ENCODE measurements around the gene C10orf67. TPM values are rescaled to one million over a fixed set of nuclear protein-coding genes. Genes with fewer than 3 reads are reported as not detected.
"Not testable (repeated sequence)": the region's sequence is repeated elsewhere in the genome, so short reads cannot be mapped to it uniquely, and the experiment has no call there.

Gene C10orf67
- total and polyA plus RNA-seq, 5 donors from 2014 or later, result 0.31 to 0.74 (median 0.48) TPM; not detected in 1

GRCh38 chr10:23258516-23258915 lies 86.1 kb downstream of the C10orf67 start:
- no peaks in the 10 kb centered on the region for H3K9me3 ChIP-seq (ENCODE audit: control insufficient read depth in 2 of 2, low read length in 2 of 2)
- Mint-ChIP-seq H3K9me3 (peaks cover 0 to 6% (median 0%) of the 10 kb centered on the region in 7 donors), H3K36me3 (no peaks in the 10 kb centered on the region), H3K4me1 (no peaks in the 10 kb centered on the region), H3K4me3 (no peak overlapping the region), H3K27ac (no peak overlapping the region), H3K27me3 (peaks cover 4% of the 10 kb centered on the region)
- no peak overlapping the region for H3K4me3 ChIP-seq (ENCODE audit: low read depth, low read length)
- ATAC-seq (ENCODE audit: low read depth in 2 of 2) (no peak), DNase-seq (no peak)
- no peaks in the 10 kb centered on the region for H3K4me1 ChIP-seq (ENCODE audit: control insufficient read depth, insufficient read depth, low read length, poor library complexity, severe bottlenecking)
- no peak overlapping the region for H3K27ac ChIP-seq (ENCODE audit: insufficient read depth, low read length, poor library complexity, severe bottlenecking)
- no peaks in the 10 kb centered on the region for H3K36me3 ChIP-seq (ENCODE audit: control insufficient read depth, insufficient read depth, low read length)
- peaks cover 2% of the 10 kb centered on the region for H3K27me3 ChIP-seq (ENCODE audit: control insufficient read depth, insufficient read depth, low read length)

DNA sequence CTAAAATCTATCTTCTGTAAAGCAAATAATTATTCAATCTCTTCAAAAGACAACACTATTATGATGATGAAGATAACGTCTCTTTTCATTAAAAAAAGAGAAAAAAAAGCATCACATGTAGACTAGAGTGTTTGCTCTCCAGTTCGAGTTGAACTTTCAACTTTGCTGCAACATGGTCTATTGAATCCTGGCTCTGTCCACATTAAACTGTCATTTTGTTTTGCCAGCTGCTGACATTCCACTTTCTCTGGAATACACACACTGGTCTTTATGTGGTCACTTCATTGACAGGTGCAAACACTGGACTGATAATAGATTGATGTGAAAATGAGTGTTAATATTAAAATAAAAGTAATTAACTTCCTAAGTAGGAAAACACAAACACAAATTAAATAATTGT lies 90.8 kb downstream of the C10orf67 start:
- ATAC-seq (ENCODE audit: low read depth in 2 of 2), result no peak
- Mint-ChIP-seq H3K27ac (no peak overlapping the region), H3K4me1 (no peaks in the 10 kb centered on the region), H3K4me3 (no peak overlapping the region), H3K27me3 (peaks cover 4% of the 10 kb centered on the region), H3K36me3 (no peaks in the 10 kb centered on the region), H3K9me3 (peaks cover 0 to 5% (median 2%) of the 10 kb centered on the region in 7 donors)
- Histone ChIP-seq H3K4me3 (ENCODE audit: low read depth, low read length) (no peak overlapping the region), H3K4me1 (ENCODE audit: control insufficient read depth, insufficient read depth, low read length, poor library complexity, severe bottlenecking) (no peaks in the 10 kb centered on the region), H3K36me3 (ENCODE audit: control insufficient read depth, insufficient read depth, low read length) (no peaks in the 10 kb centered on the region), H3K27ac (ENCODE audit: insufficient read depth, low read length, poor library complexity, severe bottlenecking) (no peak overlapping the region), H3K27me3 (ENCODE audit: control insufficient read depth, insufficient read depth, low read length) (peaks cover 2% of the 10 kb centered on the region), H3K9me3 (ENCODE audit: control insufficient read depth in 2 of 2, low read length in 2 of 2) (peaks cover 0 to 2% of the 10 kb centered on the region in 2 experiments)
- no peak for DNase-seq

DNA sequence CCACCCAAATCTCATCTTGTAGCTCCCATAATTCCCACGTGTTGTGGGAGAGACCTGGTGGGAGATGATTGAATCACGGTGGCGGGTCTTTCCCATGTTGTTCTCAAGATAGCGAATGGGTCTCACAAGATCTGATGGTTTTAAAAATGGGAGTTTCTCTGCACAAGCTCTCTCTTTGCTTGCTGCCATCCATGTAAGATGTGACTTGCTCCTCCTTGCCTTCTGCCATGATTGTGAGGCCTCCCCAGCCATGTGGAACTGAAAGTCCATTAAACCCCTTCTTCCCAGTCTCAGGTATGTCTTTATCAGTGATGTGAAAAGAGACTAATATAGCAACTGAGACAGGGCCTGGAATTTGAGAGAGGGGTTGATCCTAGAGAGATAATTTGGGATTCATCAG lies 91.7 kb downstream of the C10orf67 start:
- not testable (repeated sequence) for H3K27me3 Mint-ChIP-seq; H3K27me3 ChIP-seq (ENCODE audit: control insufficient read depth, insufficient read depth, low read length); H3K9me3 Mint-ChIP-seq; DNase-seq; ATAC-seq (ENCODE audit: low read depth in 2 of 2); H3K36me3 Mint-ChIP-seq; H3K4me3 ChIP-seq (ENCODE audit: low read depth, low read length); H3K4me3 Mint-ChIP-seq; H3K4me1 ChIP-seq (ENCODE audit: control insufficient read depth, insufficient read depth, low read length, poor library complexity, severe bottlenecking); H3K9me3 ChIP-seq (ENCODE audit: control insufficient read depth in 2 of 2, low read length in 2 of 2); H3K36me3 ChIP-seq (ENCODE audit: control insufficient read depth, insufficient read depth, low read length); H3K27ac Mint-ChIP-seq; H3K27ac ChIP-seq (ENCODE audit: insufficient read depth, low read length, poor library complexity, severe bottlenecking); H3K4me1 Mint-ChIP-seq

GRCh38 chr10:23241779-23242178 lies 102.8 kb downstream of the C10orf67 start:
- H3K4me3 ChIP-seq (ENCODE audit: low read depth, low read length); H3K27ac ChIP-seq (ENCODE audit: insufficient read depth, low read length, poor library complexity, severe bottlenecking); DNase-seq; H3K4me1 ChIP-seq (ENCODE audit: control insufficient read depth, insufficient read depth, low read length, poor library complexity, severe bottlenecking); H3K9me3 Mint-ChIP-seq; H3K27ac Mint-ChIP-seq; H3K27me3 Mint-ChIP-seq; H3K4me3 Mint-ChIP-seq; ATAC-seq (ENCODE audit: low read depth in 2 of 2); H3K36me3 Mint-ChIP-seq; H3K9me3 ChIP-seq (ENCODE audit: control insufficient read depth in 2 of 2, low read length in 2 of 2); H3K27me3 ChIP-seq (ENCODE audit: control insufficient read depth, insufficient read depth, low read length); H3K4me1 Mint-ChIP-seq; H3K36me3 ChIP-seq (ENCODE audit: control insufficient read depth, insufficient read depth, low read length): not testable (repeated sequence)

DNA sequence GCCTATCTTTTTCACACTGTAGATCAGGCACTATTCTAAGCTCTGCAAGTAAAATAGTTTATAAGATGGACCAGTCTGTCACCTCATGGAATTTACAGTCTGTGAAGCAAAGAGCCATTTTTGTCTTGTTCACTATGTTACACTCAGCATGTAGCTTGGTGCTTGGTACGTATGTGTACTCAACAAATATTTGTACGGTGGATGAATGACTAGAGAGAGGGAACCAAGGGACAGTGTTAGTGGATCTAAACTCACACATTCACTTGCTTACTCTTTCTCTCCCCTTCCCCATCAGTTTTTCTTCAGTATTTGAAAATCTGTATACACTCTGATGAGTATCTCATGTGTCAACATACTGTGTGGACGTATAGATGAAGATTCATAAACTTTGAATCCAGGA lies 106.6 kb downstream of the C10orf67 start:
- H3K4me1 Mint-ChIP-seq, result no peaks in the 10 kb centered on the region
- H3K9me3 Mint-ChIP-seq, result peaks cover 0 to 8% (median 4%) of the 10 kb centered on the region in 7 donors
- Histone ChIP-seq H3K4me3 (ENCODE audit: low read depth, low read length) (no peak overlapping the region), H3K27me3 (ENCODE audit: control insufficient read depth, insufficient read depth, low read length) (peaks cover 1% of the 10 kb centered on the region), H3K36me3 (ENCODE audit: control insufficient read depth, insufficient read depth, low read length) (no peaks in the 10 kb centered on the region), H3K27ac (ENCODE audit: insufficient read depth, low read length, poor library complexity, severe bottlenecking) (no peak overlapping the region), H3K9me3 (ENCODE audit: control insufficient read depth in 2 of 2, low read length in 2 of 2) (no peaks in the 10 kb centered on the region), H3K4me1 (ENCODE audit: control insufficient read depth, insufficient read depth, low read length, poor library complexity, severe bottlenecking) (no peaks in the 10 kb centered on the region)
- H3K4me3 Mint-ChIP-seq, result no peak overlapping the region
- H3K36me3 Mint-ChIP-seq, result peaks cover 6% of the 10 kb centered on the region
- no peak for ATAC-seq (ENCODE audit: low read depth in 2 of 2)
- no peak for DNase-seq
- H3K27ac Mint-ChIP-seq, result no peak overlapping the region
- no peaks in the 10 kb centered on the region for H3K27me3 Mint-ChIP-seq

DNA sequence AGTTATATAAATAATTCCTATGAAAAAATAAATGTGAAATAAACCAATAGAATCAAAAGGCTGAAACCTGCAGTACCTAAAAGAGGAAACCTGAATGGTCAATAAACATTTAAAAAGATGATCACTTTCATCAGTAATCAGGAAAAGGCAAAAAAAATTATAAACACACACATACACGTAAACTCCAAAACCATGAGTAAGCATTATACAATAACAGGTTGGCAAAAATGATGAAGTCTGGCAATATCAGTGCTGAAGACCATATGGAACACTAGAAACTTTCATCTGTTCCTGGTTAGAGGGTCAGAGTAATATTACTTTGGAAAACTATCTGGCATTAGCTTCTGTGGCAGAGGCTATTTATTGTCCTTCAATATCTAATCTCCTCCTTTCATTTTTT lies 114.0 kb downstream of the C10orf67 start:
- DNase-seq, result no peak
- Histone ChIP-seq H3K9me3 (ENCODE audit: control insufficient read depth in 2 of 2, low read length in 2 of 2) (no peaks in the 10 kb centered on the region), H3K4me1 (ENCODE audit: control insufficient read depth, insufficient read depth, low read length, poor library complexity, severe bottlenecking) (no peaks in the 10 kb centered on the region), H3K27me3 (ENCODE audit: control insufficient read depth, insufficient read depth, low read length) (no peaks in the 10 kb centered on the region), H3K36me3 (ENCODE audit: control insufficient read depth, insufficient read depth, low read length) (no peaks in the 10 kb centered on the region), H3K27ac (ENCODE audit: insufficient read depth, low read length, poor library complexity, severe bottlenecking) (no peak overlapping the region), H3K4me3 (ENCODE audit: low read depth, low read length) (no peak overlapping the region)
- Mint-ChIP-seq H3K4me1 (no peaks in the 10 kb centered on the region), H3K4me3 (no peak overlapping the region), H3K9me3 (peaks cover 0 to 5% (median 0%) of the 10 kb centered on the region in 7 donors), H3K36me3 (no peaks in the 10 kb centered on the region), H3K27ac (no peak overlapping the region), H3K27me3 (peaks cover 4% of the 10 kb centered on the region)
- ATAC-seq (ENCODE audit: low read depth in 2 of 2), result no peak

DNA sequence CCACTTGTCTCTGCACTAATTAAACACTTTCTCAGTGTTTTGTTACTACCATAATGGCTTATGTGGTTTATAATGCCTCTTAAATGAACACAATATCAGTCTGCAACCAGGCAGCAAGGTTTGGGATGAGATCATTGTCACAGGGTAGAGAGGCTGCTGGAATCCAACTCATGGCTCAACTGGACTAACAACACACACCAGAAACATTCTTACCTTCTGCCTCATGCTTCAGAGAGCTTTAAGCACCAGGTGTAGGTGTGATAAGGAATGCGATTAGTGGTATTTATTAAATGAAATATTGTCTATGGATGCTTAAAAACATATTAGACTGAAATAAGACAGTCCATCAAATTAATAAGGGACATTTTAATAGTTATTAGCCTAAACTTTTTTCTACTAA lies 127.1 kb downstream of the C10orf67 start:
- Mint-ChIP-seq H3K4me1 (no peaks in the 10 kb centered on the region), H3K27ac (no peak overlapping the region), H3K36me3 (no peaks in the 10 kb centered on the region), H3K9me3 (no peaks in the 10 kb centered on the region), H3K4me3 (no peak overlapping the region), H3K27me3 (no peaks in the 10 kb centered on the region)
- no peak for ATAC-seq (ENCODE audit: low read depth in 2 of 2)
- Histone ChIP-seq H3K27me3 (ENCODE audit: control insufficient read depth, insufficient read depth, low read length) (no peaks in the 10 kb centered on the region), H3K36me3 (ENCODE audit: control insufficient read depth, insufficient read depth, low read length) (no peaks in the 10 kb centered on the region), H3K4me3 (ENCODE audit: low read depth, low read length) (no peak overlapping the region), H3K4me1 (ENCODE audit: control insufficient read depth, insufficient read depth, low read length, poor library complexity, severe bottlenecking) (no peaks in the 10 kb centered on the region), H3K27ac (ENCODE audit: insufficient read depth, low read length, poor library complexity, severe bottlenecking) (no peak overlapping the region), H3K9me3 (ENCODE audit: control insufficient read depth in 2 of 2, low read length in 2 of 2) (no peaks in the 10 kb centered on the region)
- no peak for DNase-seq

- Mint-ChIP-seq H3K4me3 (no peak overlapping the region), H3K27ac (no peak overlapping the region), H3K36me3 (no peaks in the 10 kb centered on the region), H3K4me1 (no peaks in the 10 kb centered on the region), H3K9me3 (peaks cover 0 to 2% (median 0%) of the 10 kb centered on the region in 7 donors), H3K27me3 (peaks cover 59% of the 10 kb centered on the region)
- H3K27ac ChIP-seq (ENCODE audit: insufficient read depth, low read length, poor library complexity, severe bottlenecking), result no peak overlapping the region
- H3K4me3 ChIP-seq (ENCODE audit: low read depth, low read length), result no peak overlapping the region
- no peak for ATAC-seq (ENCODE audit: low read depth in 2 of 2)
- no peak for DNase-seq
- no peaks in the 10 kb centered on the region for H3K9me3 ChIP-seq (ENCODE audit: control insufficient read depth in 2 of 2, low read length in 2 of 2)
- H3K36me3 ChIP-seq (ENCODE audit: control insufficient read depth, insufficient read depth, low read length), result no peaks in the 10 kb centered on the region
- no peaks in the 10 kb centered on the region for H3K4me1 ChIP-seq (ENCODE audit: control insufficient read depth, insufficient read depth, low read length, poor library complexity, severe bottlenecking)
- H3K27me3 ChIP-seq (ENCODE audit: control insufficient read depth, insufficient read depth, low read length), result peaks cover 36% of the 10 kb centered on the region
Observed at GRCh38 chr10:23205972-23206642, 138.5 kb downstream of the C10orf67 start.

Measured in CD4-positive, CD25-positive, alpha-beta regulatory T cell (primary cell).